HepG2 (cell line): ENCODE data around the gene ANAPC2. TPM values are rescaled to one million over a fixed set of nuclear protein-coding genes. Genes with fewer than 3 reads are reported as not detected.

Experiments used
- AGO2 ChIP-seq: fragments of 200-400 bp; formaldehyde crosslinking; optimal IDR thresholded peaks from 2 replicates; pipeline ENCODE3; 2017; ENCODE audit warnings: mild to moderate bottlenecking, low read depth, low read length, moderate library complexity
- ARID2 ChIP-seq: sonication (generic); formaldehyde crosslinking; IDR thresholded peaks from 2 replicates; pipeline ENCODE4 v1.8.1; 2022; ENCODE audit warnings: mild to moderate bottlenecking, missing genetic modification reagents, borderline replicate concordance
- ARNTL ChIP-seq: sonication (generic); formaldehyde crosslinking; IDR thresholded peaks from 2 replicates; pipeline ENCODE4 v1.4.0; 2020; ENCODE audit warnings: mild to moderate bottlenecking, missing genetic modification reagents
- ELF1 ChIP-seq: sonication (generic); formaldehyde crosslinking; IDR thresholded peaks from 2 replicates; pipeline ENCODE4 v1.4.0; 2020; ENCODE audit warnings: missing genetic modification reagents
- FIP1L1 ChIP-seq: fragments of 200-400 bp; formaldehyde crosslinking; IDR thresholded peaks from 2 replicates; pipeline ENCODE4 v1.6.1; 2018; ENCODE audit warnings: low read depth, mild to moderate bottlenecking, low read length, moderate library complexity, borderline replicate concordance; ENCODE audit not compliant: insufficient read depth
- FOXK2 ChIP-seq: fragments of 450-650 bp; IDR thresholded peaks from 2 replicates; pipeline ENCODE4 v1.6.1; 2016
- HMG20B ChIP-seq: conservative IDR thresholded peaks from 2 replicates; pipeline ENCODE4 v1.6.1; 2016; ENCODE audit warnings: missing genetic modification reagents, missing compliant biosample characterization
- MAFK ChIP-seq, 2 experiments: IDR thresholded peaks in 1 of 2; conservative IDR thresholded peaks in 1 of 2; 2 replicates each; pipeline ENCODE4 v1.6.1; 2011; ENCODE audit warnings: improper control_type of control experiment in 2 of 2, low read length in 2 of 2
- RORA ChIP-seq: sonication (generic); formaldehyde crosslinking; IDR thresholded peaks from 2 replicates; pipeline ENCODE4 v1.5.0; 2020; ENCODE audit warnings: mild to moderate bottlenecking, missing genetic modification reagents, moderate library complexity
- XRCC5 ChIP-seq: fragments of 200-400 bp; formaldehyde crosslinking; optimal IDR thresholded peaks from 2 replicates; pipeline ENCODE3; 2017; ENCODE audit warnings: mild to moderate bottlenecking, low read length
- ZFY ChIP-seq: sonication (generic); formaldehyde crosslinking; IDR thresholded peaks from 2 replicates; pipeline ENCODE4 v1.4.0; 2020; ENCODE audit warnings: missing genetic modification reagents
- ZNF121 ChIP-seq: sonication (generic); formaldehyde crosslinking; IDR thresholded peaks from 2 replicates; pipeline ENCODE4 v1.5.0; 2020; ENCODE audit warnings: mild to moderate bottlenecking, missing genetic modification reagents
- ZNF446 ChIP-seq: sonication (generic); formaldehyde crosslinking; IDR thresholded peaks from 2 replicates; pipeline ENCODE4 v1.5.0; 2020; ENCODE audit warnings: mild to moderate bottlenecking, missing genetic modification reagents
- ZNF704 ChIP-seq: sonication (generic); formaldehyde crosslinking; IDR thresholded peaks from 2 replicates; pipeline ENCODE4 v1.8.1; 2023; ENCODE audit warnings: mild to moderate bottlenecking, inconsistent platforms, moderate library complexity, missing genetic modification reagents, borderline replicate concordance
- ZNF710 ChIP-seq: sonication (generic); formaldehyde crosslinking; IDR thresholded peaks from 2 replicates; pipeline ENCODE4 v1.5.0; 2020; ENCODE audit warnings: mild to moderate bottlenecking, missing genetic modification reagents, borderline replicate concordance
- ZNF720 ChIP-seq: sonication (generic); formaldehyde crosslinking; IDR thresholded peaks from 2 replicates; pipeline ENCODE4 v1.4.0; 2020; ENCODE audit warnings: missing genetic modification reagents
- ZNF777 ChIP-seq: sonication (generic); formaldehyde crosslinking; IDR thresholded peaks from 2 replicates; pipeline ENCODE4 v1.4.0; 2020; ENCODE audit warnings: missing genetic modification reagents
- ZNF784 ChIP-seq: sonication (generic); formaldehyde crosslinking; IDR thresholded peaks from 2 replicates; pipeline ENCODE4 v1.5.1; 2020; ENCODE audit warnings: missing genetic modification reagents, mild to moderate bottlenecking, borderline replicate concordance
- polyA plus RNA-seq, 8 experiments: library from polyadenylated mRNA; depleted of rRNA in 3 of 8; stranded (reverse) in 7 of 8; unstranded in 1 of 8; fragments of >200 nt; fragmentation: Illumina TruSeq in 4 of 8; extraction: Trizol in 4 of 8; gene quantifications; 2 replicates each; pipeline versions ENCODE4 v1.2.1 to v1.2.3, GENCODE V29; 2011 to 2016; ENCODE audit warnings: low read depth in 4 of 8, missing spikeins in 1 of 8, mixed read lengths in 1 of 8; ENCODE audit not compliant: insufficient read depth in 1 of 8
- total RNA-seq, 5 experiments: library from RNA; depleted of rRNA; stranded (reverse); fragments of >200 nt; fragmentation: Illumina TruSeq; extraction: Trizol; gene quantifications; 2 replicates each; pipeline ENCODE4 v1.2.3, GENCODE V29; 2016; ENCODE audit warnings: low read depth in 1 of 5
- TF ChIP-seq, protein P1 (sequence below): sonication (generic); formaldehyde crosslinking; IDR thresholded peaks from 2 replicates; pipeline ENCODE4 v1.5.1; 2020; ENCODE audit warnings: mild to moderate bottlenecking, missing genetic modification reagents, moderate library complexity
- TF ChIP-seq, protein P2 (sequence below): sonication (generic); formaldehyde crosslinking; IDR thresholded peaks from 2 replicates; pipeline ENCODE4 v1.4.0; 2020; ENCODE audit warnings: mild to moderate bottlenecking, missing genetic modification reagents

Gene ANAPC2
- total and polyA plus RNA-seq, 2 of the 13 experiments (the other 11 are each of a cell fraction or from before 2014, with no cell fraction given): 12.3 to 15.4 TPM

DNA sequence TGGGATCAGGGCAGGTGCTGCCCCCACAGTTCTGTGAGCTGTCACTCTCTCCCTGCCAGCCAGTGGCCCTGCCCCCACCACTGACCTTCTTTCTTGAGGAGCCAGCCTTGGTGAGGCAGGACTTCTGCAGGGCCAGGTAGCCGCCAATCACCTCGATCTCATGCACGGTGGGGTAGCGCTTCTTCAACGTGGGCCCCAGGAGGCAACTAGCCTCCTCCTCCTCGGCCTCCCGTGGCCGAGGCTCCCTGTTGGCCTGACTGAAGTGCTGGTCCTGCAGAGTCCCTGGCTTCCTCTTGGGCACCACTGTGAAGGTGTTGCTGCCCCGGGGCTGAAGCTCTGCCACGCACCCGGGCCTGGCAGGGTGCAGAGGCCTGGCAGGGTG is 10.5 kb upstream of the ANAPC2 start (continued):
- peak; percentile 45; the same call in 1 of the 2 replicates for TF ChIP-seq ZNF784 (CRISPR knock-in tag)
- TF ChIP-seq FOXK2: no peak
- TF ChIP-seq HMG20B: no peak
- TF ChIP-seq ZNF446 (CRISPR knock-in tag): 0 out of 2 replicates have a peak, but pooled peaks have one; percentile 48
- TF ChIP-seq ZNF121 (CRISPR knock-in tag): no peak
- peak; percentile 31; the same call in 1 of the 2 replicates for TF ChIP-seq ZFY (CRISPR knock-in tag)
- peak; percentile 13; the same call in 1 of the 2 replicates for TF ChIP-seq ARID2 (CRISPR knock-in tag)
- TF ChIP-seq ZNF777: 0 out of 2 replicates have a peak, but pooled peaks have one; percentile 43
- TF ChIP-seq ZNF704 (CRISPR knock-in tag): no peak
- no peak for TF ChIP-seq RORA (CRISPR knock-in tag)
- TF ChIP-seq, protein P1, sequence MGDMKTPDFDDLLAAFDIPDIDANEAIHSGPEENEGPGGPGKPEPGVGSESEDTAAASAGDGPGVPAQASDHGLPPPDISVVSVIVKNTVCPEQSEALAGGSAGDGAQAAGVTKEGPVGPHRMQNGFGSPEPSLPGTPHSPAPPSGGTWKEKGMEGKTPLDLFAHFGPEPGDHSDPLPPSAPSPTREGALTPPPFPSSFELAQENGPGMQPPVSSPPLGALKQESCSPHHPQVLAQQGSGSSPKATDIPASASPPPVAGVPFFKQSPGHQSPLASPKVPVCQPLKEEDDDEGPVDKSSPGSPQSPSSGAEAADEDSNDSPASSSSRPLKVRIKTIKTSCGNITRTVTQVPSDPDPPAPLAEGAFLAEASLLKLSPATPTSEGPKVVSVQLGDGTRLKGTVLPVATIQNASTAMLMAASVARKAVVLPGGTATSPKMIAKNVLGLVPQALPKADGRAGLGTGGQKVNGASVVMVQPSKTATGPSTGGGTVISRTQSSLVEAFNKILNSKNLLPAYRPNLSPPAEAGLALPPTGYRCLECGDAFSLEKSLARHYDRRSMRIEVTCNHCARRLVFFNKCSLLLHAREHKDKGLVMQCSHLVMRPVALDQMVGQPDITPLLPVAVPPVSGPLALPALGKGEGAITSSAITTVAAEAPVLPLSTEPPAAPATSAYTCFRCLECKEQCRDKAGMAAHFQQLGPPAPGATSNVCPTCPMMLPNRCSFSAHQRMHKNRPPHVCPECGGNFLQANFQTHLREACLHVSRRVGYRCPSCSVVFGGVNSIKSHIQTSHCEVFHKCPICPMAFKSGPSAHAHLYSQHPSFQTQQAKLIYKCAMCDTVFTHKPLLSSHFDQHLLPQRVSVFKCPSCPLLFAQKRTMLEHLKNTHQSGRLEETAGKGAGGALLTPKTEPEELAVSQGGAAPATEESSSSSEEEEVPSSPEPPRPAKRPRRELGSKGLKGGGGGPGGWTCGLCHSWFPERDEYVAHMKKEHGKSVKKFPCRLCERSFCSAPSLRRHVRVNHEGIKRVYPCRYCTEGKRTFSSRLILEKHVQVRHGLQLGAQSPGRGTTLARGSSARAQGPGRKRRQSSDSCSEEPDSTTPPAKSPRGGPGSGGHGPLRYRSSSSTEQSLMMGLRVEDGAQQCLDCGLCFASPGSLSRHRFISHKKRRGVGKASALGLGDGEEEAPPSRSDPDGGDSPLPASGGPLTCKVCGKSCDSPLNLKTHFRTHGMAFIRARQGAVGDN (CRISPR knock-in tag): peak; percentile 36; the same call in 1 of the 2 replicates
- TF ChIP-seq XRCC5: peak; percentile 14
- TF ChIP-seq ZNF710 (CRISPR knock-in tag): no peak
- TF ChIP-seq, protein P2, sequence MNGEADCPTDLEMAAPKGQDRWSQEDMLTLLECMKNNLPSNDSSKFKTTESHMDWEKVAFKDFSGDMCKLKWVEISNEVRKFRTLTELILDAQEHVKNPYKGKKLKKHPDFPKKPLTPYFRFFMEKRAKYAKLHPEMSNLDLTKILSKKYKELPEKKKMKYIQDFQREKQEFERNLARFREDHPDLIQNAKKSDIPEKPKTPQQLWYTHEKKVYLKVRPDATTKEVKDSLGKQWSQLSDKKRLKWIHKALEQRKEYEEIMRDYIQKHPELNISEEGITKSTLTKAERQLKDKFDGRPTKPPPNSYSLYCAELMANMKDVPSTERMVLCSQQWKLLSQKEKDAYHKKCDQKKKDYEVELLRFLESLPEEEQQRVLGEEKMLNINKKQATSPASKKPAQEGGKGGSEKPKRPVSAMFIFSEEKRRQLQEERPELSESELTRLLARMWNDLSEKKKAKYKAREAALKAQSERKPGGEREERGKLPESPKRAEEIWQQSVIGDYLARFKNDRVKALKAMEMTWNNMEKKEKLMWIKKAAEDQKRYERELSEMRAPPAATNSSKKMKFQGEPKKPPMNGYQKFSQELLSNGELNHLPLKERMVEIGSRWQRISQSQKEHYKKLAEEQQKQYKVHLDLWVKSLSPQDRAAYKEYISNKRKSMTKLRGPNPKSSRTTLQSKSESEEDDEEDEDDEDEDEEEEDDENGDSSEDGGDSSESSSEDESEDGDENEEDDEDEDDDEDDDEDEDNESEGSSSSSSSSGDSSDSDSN (CRISPR knock-in tag): peak; percentile 50; the same call in 1 of the 2 replicates
- TF ChIP-seq MAFK (conservative IDR thresholded peaks at IDR 0.05 in 1 of 2, IDR thresholded peaks at IDR 0.05 in 1 of 2; ENCODE audit: low read length in 2 of 2): no peak
- TF ChIP-seq ARNTL (CRISPR knock-in tag): no peak
- TF ChIP-seq FIP1L1: no peak
- no peak for TF ChIP-seq ELF1 (CRISPR knock-in tag)
- TF ChIP-seq ZNF720: no peak
- peak; percentile 48 for TF ChIP-seq AGO2
